Measurements from ENCODE around the gene UBLCP1.

The UBLCP1 gene

DNA sequence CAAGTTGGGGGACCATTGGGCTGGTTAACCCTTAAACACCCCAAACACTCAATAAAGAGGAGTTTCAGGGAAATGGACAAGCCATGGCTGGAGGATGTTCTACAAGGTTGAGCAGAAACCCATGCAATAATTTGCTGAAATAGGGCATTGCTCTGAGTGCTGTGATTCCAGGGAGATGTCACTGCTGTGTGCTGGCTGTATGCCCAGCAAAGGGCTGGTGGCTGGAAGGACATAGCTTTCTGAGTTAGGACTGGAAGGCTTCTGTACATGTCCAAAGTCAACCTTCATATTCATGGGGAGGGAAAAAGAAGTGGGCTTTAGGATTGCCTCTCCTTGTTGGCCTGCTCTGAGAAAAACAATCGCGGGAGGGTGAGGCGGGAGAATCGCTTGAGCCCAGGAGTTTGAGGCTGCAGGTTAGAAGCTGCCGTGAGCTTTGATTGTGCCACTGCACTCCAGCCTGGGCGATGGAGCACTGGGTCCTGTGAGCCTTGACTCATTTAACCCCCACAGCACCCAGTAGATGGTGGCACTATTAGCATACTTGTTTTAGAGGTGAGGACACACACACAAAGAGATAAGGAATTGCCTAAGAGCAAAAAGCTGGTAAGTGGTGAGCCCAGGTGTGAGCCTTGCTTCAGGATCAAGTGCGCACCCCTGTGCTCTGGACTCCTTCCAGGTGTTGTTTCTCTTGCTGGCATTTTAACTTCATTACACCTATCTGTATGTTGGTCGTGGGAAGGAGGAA is 46.8 kb downstream of the UBLCP1 start:
- WGBS, 2 experiments, result 86 to 87% methylated on average over 8 of the region's 8 CpGs

DNA sequence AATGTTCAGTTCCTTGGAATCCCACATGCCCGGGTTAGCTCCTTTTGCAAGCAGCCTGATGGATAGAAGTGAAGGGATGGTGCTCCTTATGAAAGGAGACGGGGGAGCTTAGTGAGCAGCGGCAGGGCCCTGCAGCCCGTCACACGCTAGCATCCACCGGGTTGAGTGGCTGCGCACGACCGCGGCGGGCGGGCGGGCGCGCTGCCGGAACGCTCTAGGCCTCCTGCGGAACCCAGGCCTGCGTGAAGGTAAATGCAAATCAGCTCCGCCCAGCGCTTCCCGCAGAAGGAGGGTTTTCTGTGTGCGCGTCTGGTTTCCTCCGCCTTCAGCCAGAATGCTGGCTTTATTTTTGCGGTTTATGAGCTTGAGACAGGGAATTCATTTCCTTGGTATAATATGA is 47.4 kb downstream of the UBLCP1 start:
- no peaks in the 10 kb centered on the region for H3K9me3 ChIP-seq (ENCODE audit: control insufficient read depth, low read length)
- peaks cover 42% of the 10 kb centered on the region for H3K27me3 ChIP-seq (ENCODE audit: control insufficient read depth, insufficient read depth, low read length, poor library complexity, severe bottlenecking)
- H3K4me1 ChIP-seq (ENCODE audit: control insufficient read depth, insufficient read depth, low read length), result peaks cover 8% of the 10 kb centered on the region
- no peaks in the 10 kb centered on the region for H3K36me3 ChIP-seq (ENCODE audit: control insufficient read depth, insufficient read depth, low read length)
- H3K27ac ChIP-seq (ENCODE audit: insufficient read depth, low read depth, low read length, poor library complexity, severe bottlenecking), result no peak overlapping the region
- 5 to 6% methylated on average over 26 of the region's 26 CpGs for WGBS, 2 experiments
- peak overlapping the region; percentile 11 for H3K4me3 ChIP-seq (ENCODE audit: insufficient read depth, low read depth, low read length)

More for the DNA sequence above, 46.8 kb downstream of the UBLCP1 start:
- Histone ChIP-seq H3K27me3 (ENCODE audit: control insufficient read depth, insufficient read depth, low read length, poor library complexity, severe bottlenecking) (peaks cover 42% of the 10 kb centered on the region), H3K4me1 (ENCODE audit: control insufficient read depth, insufficient read depth, low read length) (peaks cover 8% of the 10 kb centered on the region), H3K9me3 (ENCODE audit: control insufficient read depth, low read length) (no peaks in the 10 kb centered on the region), H3K27ac (ENCODE audit: insufficient read depth, low read depth, low read length, poor library complexity, severe bottlenecking) (no peak overlapping the region), H3K36me3 (ENCODE audit: control insufficient read depth, insufficient read depth, low read length) (no peaks in the 10 kb centered on the region), H3K4me3 (ENCODE audit: insufficient read depth, low read depth, low read length) (no peak overlapping the region)

DNA sequence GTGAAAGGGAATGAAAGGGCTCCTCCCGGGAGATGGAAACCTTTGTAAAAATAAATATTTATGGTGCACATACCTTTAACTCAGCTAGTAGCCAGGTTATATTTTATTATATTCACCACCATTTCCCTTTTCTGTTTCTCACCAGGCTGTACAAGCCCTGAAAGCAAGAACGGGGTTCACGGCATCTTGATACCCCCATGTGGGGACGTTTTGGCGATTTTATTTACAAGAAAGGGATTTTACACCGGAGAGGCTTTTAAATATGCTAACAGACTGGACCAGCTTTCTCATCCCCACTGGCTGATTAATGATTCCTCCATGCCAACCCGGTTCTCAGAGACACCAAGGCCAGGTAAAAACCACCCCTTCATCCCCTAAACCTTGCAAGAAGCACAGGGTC is 48.0 kb downstream of the UBLCP1 start:
- Histone ChIP-seq H3K4me1 (ENCODE audit: control insufficient read depth, insufficient read depth, low read length) (peaks cover 8% of the 10 kb centered on the region), H3K4me3 (ENCODE audit: insufficient read depth, low read depth, low read length) (no peak overlapping the region), H3K27me3 (ENCODE audit: control insufficient read depth, insufficient read depth, low read length, poor library complexity, severe bottlenecking) (peaks cover 42% of the 10 kb centered on the region), H3K27ac (ENCODE audit: insufficient read depth, low read depth, low read length, poor library complexity, severe bottlenecking) (no peak overlapping the region), H3K9me3 (ENCODE audit: control insufficient read depth, low read length) (no peaks in the 10 kb centered on the region), H3K36me3 (ENCODE audit: control insufficient read depth, insufficient read depth, low read length) (no peaks in the 10 kb centered on the region)
- WGBS, 2 experiments, result 73 to 77% methylated on average over 6 of the region's 7 CpGs

DNA sequence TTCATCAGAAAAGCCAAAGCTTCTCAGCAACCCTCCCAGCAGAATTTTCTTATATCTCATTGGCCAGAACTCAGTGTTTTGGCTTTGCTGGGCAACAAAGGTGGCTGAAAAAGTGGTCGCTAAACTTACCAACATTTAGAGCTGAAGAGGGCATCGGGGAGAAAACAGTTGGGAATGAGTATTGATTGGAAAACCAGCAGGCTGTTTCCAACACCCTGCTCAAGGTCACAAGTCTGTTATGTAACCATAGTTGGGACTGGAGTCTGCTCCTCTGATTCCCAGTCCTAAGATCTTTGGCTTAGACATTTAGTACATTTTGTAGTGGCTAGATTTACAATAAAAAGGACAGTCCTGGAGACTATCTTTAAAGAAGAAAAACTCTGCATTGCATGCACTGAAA is 50.1 kb downstream of the UBLCP1 start:
- H3K36me3 ChIP-seq (ENCODE audit: control insufficient read depth, insufficient read depth, low read length), result no peaks in the 10 kb centered on the region
- H3K9me3 ChIP-seq (ENCODE audit: control insufficient read depth, low read length), result no peaks in the 10 kb centered on the region
- H3K27ac ChIP-seq (ENCODE audit: insufficient read depth, low read depth, low read length, poor library complexity, severe bottlenecking), result no peak overlapping the region
- peaks cover 8% of the 10 kb centered on the region for H3K4me1 ChIP-seq (ENCODE audit: control insufficient read depth, insufficient read depth, low read length)
- 91 to 98% methylated on average over 2 of the region's 2 CpGs for WGBS, 2 experiments
- no peak overlapping the region for H3K4me3 ChIP-seq (ENCODE audit: insufficient read depth, low read depth, low read length)
- peaks cover 39% of the 10 kb centered on the region for H3K27me3 ChIP-seq (ENCODE audit: control insufficient read depth, insufficient read depth, low read length, poor library complexity, severe bottlenecking)

DNA sequence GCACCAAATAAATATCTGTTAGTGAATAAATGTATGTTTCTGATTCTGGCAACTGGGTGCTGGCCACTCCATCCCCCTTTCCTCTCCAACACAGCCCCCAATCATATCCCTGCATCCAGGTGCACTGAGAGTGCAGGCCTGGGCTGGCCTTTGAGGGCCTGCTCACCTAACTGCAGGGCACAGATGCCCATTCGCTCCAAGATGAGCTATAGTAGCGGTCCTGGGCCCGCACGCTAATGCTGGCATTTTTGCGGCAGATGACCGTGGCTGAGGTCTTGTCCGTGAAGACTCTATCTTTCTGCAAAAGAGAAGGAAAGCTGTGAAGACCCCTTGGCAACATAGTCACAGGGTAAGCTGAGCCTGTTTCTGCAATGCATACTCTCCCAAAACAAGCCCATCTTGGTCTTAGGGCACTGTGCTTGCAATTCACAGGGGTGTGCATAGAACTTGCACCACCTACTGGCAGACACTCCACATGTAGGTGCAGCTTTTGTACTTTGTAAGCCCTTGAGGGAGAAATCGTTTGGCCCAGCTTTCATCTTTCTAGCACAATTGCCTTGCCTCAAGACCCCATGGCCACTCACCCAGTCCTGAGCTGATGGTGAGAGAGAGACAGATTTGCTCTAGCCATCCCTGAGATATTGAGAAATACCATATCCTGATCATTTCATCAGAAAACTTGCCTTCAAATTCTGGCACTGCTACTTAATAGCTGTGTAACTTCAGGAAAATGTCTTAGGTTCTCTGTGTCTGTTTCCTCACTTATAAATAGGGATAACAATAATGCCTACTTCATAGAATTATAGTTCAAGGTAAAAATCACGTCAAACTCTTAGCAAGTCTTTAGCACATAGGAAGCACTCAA is 53.7 kb downstream of the UBLCP1 start:
- 86 to 89% methylated on average over 8 to 9 of the region's 9 CpGs for WGBS, 2 experiments
- Histone ChIP-seq H3K27me3 (ENCODE audit: control insufficient read depth, insufficient read depth, low read length, poor library complexity, severe bottlenecking) (peaks cover 4% of the 10 kb centered on the region), H3K4me1 (ENCODE audit: control insufficient read depth, insufficient read depth, low read length) (no peaks in the 10 kb centered on the region), H3K9me3 (ENCODE audit: control insufficient read depth, low read length) (no peaks in the 10 kb centered on the region), H3K36me3 (ENCODE audit: control insufficient read depth, insufficient read depth, low read length) (no peaks in the 10 kb centered on the region), H3K27ac (ENCODE audit: insufficient read depth, low read depth, low read length, poor library complexity, severe bottlenecking) (no peak overlapping the region), H3K4me3 (ENCODE audit: insufficient read depth, low read depth, low read length) (no peak overlapping the region)

DNA sequence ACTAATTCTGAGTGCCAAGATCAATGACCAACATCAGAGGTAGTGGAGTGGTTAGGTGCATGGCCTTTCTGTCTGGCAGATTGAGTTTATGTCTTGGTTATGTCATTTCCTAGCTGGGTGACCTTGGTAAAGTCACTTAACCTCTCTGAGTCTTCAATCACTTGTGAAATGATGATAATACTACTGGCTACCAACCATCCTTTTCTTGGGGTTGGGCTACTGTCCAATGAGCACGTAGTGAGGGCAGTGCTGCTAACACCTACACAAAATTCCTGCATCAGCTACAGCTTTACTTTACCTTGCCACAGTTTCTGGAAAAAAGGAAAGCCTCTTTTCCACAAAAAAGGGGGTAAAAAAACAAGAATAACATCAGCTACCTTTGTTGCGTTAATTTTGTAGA is 54.8 kb downstream of the UBLCP1 start:
- H3K4me3 ChIP-seq (ENCODE audit: insufficient read depth, low read depth, low read length), result no peak overlapping the region
- no peaks in the 10 kb centered on the region for H3K9me3 ChIP-seq (ENCODE audit: control insufficient read depth, low read length)
- H3K36me3 ChIP-seq (ENCODE audit: control insufficient read depth, insufficient read depth, low read length), result no peaks in the 10 kb centered on the region
- no peaks in the 10 kb centered on the region for H3K4me1 ChIP-seq (ENCODE audit: control insufficient read depth, insufficient read depth, low read length)
- no peak overlapping the region for H3K27ac ChIP-seq (ENCODE audit: insufficient read depth, low read depth, low read length, poor library complexity, severe bottlenecking)
- WGBS, 2 experiments, result 62 to 80% methylated on average over 1 to 2 of the region's 2 CpGs
- H3K27me3 ChIP-seq (ENCODE audit: control insufficient read depth, insufficient read depth, low read length, poor library complexity, severe bottlenecking), result no peaks in the 10 kb centered on the region

DNA sequence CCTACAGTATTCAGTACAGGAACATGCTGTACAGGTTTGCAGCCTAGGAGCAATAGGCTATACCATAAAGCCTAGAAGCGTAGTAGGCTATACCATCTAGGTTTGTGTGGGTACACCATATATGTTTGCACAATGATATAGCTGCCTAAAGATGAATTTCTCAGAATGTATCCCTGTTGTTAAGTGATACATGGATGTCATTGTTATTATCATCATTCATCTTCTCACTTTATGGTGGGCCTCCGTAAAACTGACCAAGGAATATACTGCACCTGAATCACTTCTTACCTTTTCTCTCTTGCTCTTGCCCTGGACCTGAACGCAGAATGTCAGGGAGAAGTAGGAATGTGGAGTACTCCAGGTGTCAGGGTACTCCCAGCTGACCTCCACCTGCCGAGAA is 55.4 kb downstream of the UBLCP1 start:
- H3K9me3 ChIP-seq (ENCODE audit: control insufficient read depth, low read length), result no peaks in the 10 kb centered on the region
- 88 to 94% methylated on average over 4 of the region's 4 CpGs for WGBS, 2 experiments
- no peaks in the 10 kb centered on the region for H3K4me1 ChIP-seq (ENCODE audit: control insufficient read depth, insufficient read depth, low read length)
- H3K27me3 ChIP-seq (ENCODE audit: control insufficient read depth, insufficient read depth, low read length, poor library complexity, severe bottlenecking), result no peaks in the 10 kb centered on the region
- no peak overlapping the region for H3K27ac ChIP-seq (ENCODE audit: insufficient read depth, low read depth, low read length, poor library complexity, severe bottlenecking)
- H3K36me3 ChIP-seq (ENCODE audit: control insufficient read depth, insufficient read depth, low read length), result no peaks in the 10 kb centered on the region
- no peak overlapping the region for H3K4me3 ChIP-seq (ENCODE audit: insufficient read depth, low read depth, low read length)

DNA sequence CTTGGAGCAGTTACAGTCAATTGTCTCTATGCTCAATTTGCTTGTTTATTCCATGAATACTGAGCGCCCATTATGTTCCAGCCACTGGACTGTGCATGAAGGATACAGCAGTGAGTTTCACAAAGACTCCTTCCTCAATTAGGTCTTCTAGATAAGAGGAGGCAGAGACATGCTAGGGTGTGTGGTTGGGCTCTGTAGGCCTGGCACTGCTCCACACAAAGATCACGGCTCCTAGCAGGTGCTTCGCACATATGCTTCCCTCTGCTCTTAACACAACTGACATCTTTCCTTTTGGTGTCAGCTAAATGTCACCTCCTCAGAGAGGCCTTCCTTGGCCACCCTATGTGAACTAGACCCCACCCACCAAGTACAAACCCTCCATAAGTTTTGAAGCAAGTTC is 56.3 kb downstream of the UBLCP1 start:
- Histone ChIP-seq H3K9me3 (ENCODE audit: control insufficient read depth, low read length) (no peaks in the 10 kb centered on the region), H3K27ac (ENCODE audit: insufficient read depth, low read depth, low read length, poor library complexity, severe bottlenecking) (no peak overlapping the region), H3K36me3 (ENCODE audit: control insufficient read depth, insufficient read depth, low read length) (no peaks in the 10 kb centered on the region), H3K4me3 (ENCODE audit: insufficient read depth, low read depth, low read length) (no peak overlapping the region), H3K27me3 (ENCODE audit: control insufficient read depth, insufficient read depth, low read length, poor library complexity, severe bottlenecking) (no peaks in the 10 kb centered on the region), H3K4me1 (ENCODE audit: control insufficient read depth, insufficient read depth, low read length) (no peaks in the 10 kb centered on the region)
- 89 to 91% methylated on average over 3 of the region's 3 CpGs for WGBS, 2 experiments

DNA sequence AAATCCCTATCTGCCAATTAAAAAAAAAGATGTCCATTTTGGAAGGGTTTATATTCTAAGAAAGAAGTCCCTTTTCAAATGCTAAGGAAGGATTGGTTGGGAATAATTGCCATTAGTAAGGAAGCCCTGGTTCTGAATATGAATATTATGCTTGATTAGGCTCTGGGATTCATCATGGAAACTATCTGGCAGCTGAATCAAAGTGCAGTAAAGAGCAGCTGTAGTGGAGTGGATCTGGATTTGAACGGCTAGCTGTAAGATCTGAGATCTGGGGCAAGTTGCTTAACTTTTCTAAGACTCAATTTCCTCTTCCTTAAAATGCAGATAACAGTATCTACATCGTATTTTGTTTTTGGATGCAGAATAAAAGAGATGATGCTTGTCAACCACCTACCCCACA is 56.7 kb downstream of the UBLCP1 start:
- Histone ChIP-seq H3K4me1 (ENCODE audit: control insufficient read depth, insufficient read depth, low read length) (no peaks in the 10 kb centered on the region), H3K27me3 (ENCODE audit: control insufficient read depth, insufficient read depth, low read length, poor library complexity, severe bottlenecking) (no peaks in the 10 kb centered on the region), H3K36me3 (ENCODE audit: control insufficient read depth, insufficient read depth, low read length) (no peaks in the 10 kb centered on the region), H3K9me3 (ENCODE audit: control insufficient read depth, low read length) (no peaks in the 10 kb centered on the region), H3K27ac (ENCODE audit: insufficient read depth, low read depth, low read length, poor library complexity, severe bottlenecking) (no peak overlapping the region), H3K4me3 (ENCODE audit: insufficient read depth, low read depth, low read length) (no peak overlapping the region)
- WGBS, 2 experiments, result 86 to 94% methylated on average over 1 to 2 of the region's 2 CpGs

DNA sequence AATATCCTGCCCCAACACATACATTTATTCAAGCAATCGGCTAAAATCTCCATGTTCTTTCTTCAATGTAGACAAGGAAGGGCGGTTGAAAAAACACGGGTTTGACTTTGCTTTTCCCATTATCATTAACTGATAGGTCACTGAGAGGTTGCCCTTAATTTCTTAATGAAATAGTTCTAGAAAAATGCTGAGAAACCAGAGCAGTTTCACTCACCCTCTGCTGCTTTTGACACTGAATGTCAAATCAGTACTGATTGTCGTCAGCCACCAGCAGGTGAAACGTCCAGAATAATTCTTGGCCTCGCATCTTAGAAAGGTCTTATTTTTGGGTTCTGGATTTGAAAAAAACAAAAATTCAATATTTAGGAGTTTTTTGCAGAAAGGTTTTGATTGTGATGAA is 59.1 kb downstream of the UBLCP1 start:
- H3K27me3 ChIP-seq (ENCODE audit: control insufficient read depth, insufficient read depth, low read length, poor library complexity, severe bottlenecking), result no peaks in the 10 kb centered on the region
- H3K4me3 ChIP-seq (ENCODE audit: insufficient read depth, low read depth, low read length), result no peak overlapping the region
- no peaks in the 10 kb centered on the region for H3K9me3 ChIP-seq (ENCODE audit: control insufficient read depth, low read length)
- no peaks in the 10 kb centered on the region for H3K36me3 ChIP-seq (ENCODE audit: control insufficient read depth, insufficient read depth, low read length)
- 91 to 93% methylated on average over 6 of the region's 6 CpGs for WGBS, 2 experiments
- no peak overlapping the region for H3K27ac ChIP-seq (ENCODE audit: insufficient read depth, low read depth, low read length, poor library complexity, severe bottlenecking)
- no peaks in the 10 kb centered on the region for H3K4me1 ChIP-seq (ENCODE audit: control insufficient read depth, insufficient read depth, low read length)
